Measurements from ENCODE around the gene XPR1.

DNA sequence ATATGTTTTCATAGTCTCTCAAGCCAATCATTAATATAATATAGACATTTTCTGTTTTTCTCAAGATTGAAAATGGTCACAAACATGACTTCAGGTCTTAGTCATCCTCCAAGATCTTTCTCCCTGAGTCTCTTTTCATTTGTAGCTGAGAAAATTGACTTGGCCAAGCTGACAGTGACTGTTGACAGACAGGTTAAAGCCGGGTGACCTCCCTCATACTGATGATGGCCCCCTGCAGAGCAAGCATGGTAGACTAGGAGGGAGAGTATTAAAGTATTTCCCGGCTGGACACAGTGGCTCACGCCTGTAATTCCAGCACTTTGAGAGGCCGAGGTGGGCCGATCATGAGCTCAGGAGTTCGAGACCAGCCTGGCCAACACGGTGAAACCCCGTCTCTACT is 274.1 kb downstream of the XPR1 start:
- TF ChIP-seq, protein P1, sequence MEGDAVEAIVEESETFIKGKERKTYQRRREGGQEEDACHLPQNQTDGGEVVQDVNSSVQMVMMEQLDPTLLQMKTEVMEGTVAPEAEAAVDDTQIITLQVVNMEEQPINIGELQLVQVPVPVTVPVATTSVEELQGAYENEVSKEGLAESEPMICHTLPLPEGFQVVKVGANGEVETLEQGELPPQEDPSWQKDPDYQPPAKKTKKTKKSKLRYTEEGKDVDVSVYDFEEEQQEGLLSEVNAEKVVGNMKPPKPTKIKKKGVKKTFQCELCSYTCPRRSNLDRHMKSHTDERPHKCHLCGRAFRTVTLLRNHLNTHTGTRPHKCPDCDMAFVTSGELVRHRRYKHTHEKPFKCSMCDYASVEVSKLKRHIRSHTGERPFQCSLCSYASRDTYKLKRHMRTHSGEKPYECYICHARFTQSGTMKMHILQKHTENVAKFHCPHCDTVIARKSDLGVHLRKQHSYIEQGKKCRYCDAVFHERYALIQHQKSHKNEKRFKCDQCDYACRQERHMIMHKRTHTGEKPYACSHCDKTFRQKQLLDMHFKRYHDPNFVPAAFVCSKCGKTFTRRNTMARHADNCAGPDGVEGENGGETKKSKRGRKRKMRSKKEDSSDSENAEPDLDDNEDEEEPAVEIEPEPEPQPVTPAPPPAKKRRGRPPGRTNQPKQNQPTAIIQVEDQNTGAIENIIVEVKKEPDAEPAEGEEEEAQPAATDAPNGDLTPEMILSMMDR (IDR thresholded peaks at IDR 0.05 in 2 of 3, conservative IDR thresholded peaks at IDR 0.05 in 1 of 3; ENCODE audit: borderline replicate concordance in 1 of 3, insufficient read depth in 1 of 3, low read depth in 2 of 3, low read length in 2 of 3) = no peak
- TF ChIP-seq ELF1 (IDR thresholded peaks at IDR 0.05; ENCODE audit: borderline replicate concordance, low read depth) (no peak), TCF7L2 (IDR thresholded peaks at IDR 0.05; ENCODE audit: borderline replicate concordance, extremely low read depth, insufficient read depth, insufficient read length) (no peak), POLR2A (IDR thresholded peaks at IDR 0.05; ENCODE audit: borderline replicate concordance, extremely low read depth, insufficient read depth, insufficient read length) (no peak), SIN3A (IDR thresholded peaks at IDR 0.05; ENCODE audit: low read depth) (no peak), EZH2 (IDR thresholded peaks at IDR 0.05) (no peak)

All from HCT116 (cell line).